Stimulated activated CD4-positive, alpha-beta T cell treated with anti-CD3 and anti-CD28 coated beads, TNF-alpha, amount 100 ng/mL, for 4 hours (primary cell): ENCODE results near the gene SCP2.

Experiments
- DNase-seq, 3 experiments: peaks; one replicate each; pipeline ENCODE4 v3.0.0-alpha.2; 2020; ENCODE audit warnings: low read depth in 3 of 3

The SCP2 gene

DNA sequence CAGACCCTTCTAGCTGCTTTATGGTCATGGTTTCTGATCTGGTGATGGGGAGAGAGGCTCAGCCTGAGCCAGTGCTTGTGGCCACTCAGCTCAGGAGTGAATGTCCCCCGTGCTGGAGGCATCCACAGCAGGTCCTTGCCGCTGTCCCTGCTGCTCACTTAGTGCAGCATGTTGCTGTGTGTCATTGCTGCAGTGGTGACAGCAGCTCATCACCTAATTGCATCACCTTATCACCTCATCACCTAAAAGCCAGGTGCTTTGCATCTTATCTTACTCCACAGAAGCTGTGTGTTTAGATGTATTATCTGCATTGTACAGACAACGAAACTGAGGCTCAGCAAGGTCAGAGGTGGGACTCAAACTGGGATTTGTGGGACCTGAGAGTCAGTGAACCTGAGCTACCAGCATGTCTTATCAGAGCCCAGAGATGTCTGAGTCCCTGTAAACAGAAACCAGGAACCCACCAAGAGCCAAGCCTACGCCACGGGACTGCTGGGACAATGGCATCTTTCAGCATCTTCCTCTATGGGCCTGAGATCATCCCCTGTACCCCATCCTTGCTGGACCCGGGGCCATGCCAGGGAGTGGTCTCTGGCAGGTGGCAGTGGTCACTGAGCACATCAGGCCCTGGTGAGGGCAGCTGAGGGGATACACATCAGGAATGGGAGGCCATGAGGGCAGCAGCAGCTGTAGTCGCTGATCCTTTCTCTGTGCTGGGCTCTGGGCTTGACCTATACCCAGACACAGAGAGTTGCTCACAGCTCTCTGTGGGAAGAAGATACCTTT, 141.4 kb downstream of the SCP2 start:
- no peak for DNase-seq

- DNase-seq, result no peak
Measured at GRCh38 chr1:53069265-53069662, 142.2 kb downstream of the SCP2 start.

DNA sequence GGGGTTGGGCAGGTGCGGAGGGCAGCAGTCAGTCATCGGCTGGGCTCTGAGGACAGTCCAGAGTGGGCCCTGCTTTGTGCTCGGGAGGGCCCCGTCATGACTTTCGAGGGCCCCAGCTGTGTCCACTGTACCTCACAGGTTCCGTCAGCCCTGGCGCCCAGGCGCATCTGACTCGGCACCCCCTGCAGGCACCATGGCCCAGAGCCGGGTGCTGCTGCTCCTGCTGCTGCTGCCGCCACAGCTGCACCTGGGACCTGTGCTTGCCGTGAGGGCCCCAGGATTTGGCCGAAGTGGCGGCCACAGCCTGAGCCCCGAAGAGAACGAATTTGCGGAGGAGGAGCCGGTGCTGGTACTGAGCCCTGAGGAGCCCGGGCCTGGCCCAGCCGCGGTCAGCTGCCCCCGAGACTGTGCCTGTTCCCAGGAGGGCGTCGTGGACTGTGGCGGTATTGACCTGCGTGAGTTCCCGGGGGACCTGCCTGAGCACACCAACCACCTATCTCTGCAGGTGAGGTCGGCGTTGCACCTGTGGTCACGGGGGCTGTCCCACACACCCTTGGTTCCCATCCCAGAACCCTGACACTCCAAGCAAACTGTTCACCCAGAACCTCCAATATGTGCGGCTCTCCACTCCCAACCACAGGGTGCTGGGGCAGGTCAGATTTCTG, 142.7 kb downstream of the SCP2 start:
- no peak for DNase-seq

DNA sequence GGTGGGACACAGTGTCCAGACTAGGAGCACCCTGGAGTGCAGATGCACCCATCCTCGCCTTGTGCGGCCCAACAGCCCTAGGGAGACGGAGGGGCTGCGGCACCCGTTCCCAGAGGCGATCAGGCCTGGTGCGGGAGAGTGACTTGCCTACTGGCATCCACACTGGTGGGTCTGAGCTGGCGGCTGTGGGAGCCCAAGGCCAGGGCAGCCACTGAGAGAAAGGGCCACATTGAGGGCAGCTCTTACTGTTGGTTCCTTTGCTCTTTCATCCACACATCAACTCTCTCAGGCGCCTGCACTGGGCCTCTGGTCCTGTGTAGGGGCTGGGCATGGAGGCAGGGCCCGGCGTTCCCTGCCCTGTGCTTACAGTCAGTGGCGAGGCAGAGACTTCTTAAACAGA, 143.5 kb downstream of the SCP2 start:
- DNase-seq, result no peak

DNA sequence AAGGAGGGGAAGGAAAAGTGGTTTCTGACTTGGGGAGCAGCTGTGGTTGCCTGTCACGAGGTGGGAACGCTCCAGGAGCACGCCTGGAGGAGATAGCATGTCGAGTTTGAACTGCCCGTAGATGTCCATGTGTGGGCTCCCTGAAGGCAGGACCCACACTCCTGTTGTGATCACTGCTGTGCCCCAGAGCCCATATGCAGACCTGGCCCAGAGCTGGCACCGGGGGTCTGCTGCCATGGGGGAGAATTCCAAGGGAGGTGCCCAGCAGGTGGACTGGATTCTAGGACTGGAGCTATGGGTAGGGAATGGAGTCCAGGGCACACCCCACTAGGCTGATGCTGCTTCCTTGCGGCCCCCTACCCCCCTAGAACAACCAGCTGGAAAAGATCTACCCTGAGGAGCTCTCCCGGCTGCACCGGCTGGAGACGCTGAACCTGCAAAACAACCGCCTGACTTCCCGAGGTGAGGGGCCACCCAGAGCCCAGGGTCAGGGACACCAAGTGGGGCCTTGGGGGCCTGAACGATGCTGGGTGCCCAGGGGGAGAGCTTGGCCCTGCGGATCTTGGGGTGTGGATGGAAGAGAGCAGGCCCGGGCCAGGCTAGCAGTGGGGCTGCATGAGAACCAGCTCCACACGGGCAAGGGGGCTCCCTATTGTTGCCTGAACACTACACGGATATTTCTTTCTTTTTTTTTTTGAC, 144.2 kb downstream of the SCP2 start:
- no peak for DNase-seq

GRCh38 chr1:53071915-53072314, 144.8 kb downstream of the SCP2 start:
- DNase-seq, result no peak

DNA sequence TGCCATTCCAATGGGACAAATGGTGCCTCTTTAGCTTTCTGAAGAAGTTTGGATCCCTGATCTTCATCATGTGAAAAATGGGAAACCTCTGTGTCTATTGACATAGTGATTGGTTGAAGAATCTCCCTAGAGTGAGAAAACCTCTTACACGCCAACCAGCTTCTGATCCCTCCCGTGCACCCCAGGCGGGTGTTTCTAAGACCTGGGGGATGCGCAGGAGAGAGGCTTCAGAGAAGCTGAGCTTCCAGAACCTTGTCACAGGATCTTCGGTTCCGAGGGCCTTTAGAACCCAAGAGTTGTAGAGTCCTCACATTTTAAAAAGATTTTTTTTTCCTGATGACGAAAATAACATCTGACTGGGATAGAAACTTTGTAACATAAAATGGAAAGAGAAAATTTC, 146.2 kb downstream of the SCP2 start:
- DNase-seq, result no peak

DNA sequence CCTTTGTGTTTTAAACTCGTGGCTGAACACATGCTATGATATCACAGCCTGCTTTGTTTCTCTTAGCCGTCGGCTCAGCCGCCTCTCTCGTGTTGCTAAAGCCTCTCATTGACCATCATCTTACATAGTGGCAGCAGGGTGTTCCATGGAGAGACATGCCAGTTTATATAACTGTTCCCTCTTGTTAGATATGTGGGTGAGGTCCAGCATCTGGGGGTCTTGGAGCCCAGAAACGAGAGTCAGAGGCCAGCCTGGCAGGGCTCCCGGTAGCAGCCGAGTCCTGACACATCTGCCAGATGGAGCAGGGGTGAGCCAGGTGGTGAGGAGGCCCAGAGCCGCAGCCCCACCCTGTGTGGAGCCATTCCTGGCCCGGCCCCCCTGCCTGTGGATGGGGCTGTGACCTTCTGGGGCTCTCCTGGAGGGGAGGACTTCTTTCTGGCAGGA, 146.8 kb downstream of the SCP2 start:
- DNase-seq, result no peak

- DNase-seq, result no peak
Measured at GRCh38 chr1:53074313-53075154, 147.5 kb downstream of the SCP2 start.

DNA sequence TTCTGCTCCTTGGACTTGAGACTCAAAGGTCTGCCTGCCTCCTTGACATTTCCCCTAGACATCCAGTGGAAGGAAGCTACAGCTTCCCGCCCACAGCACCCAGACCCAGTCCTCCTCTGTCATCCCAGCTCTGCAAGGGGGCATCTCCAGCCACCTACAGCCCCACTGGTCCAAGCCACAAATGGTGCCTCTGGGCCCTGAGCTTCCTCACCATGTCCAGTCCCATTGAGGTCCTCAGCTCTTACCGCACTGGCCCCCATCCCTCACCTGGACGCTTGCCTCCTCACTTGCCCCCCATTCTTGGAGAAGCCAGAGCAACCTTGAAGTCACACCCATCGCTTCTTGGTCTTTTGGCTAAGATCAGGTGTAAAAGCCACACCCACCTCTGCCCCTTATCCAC, 148.1 kb downstream of the SCP2 start:
- no peak for DNase-seq

DNA sequence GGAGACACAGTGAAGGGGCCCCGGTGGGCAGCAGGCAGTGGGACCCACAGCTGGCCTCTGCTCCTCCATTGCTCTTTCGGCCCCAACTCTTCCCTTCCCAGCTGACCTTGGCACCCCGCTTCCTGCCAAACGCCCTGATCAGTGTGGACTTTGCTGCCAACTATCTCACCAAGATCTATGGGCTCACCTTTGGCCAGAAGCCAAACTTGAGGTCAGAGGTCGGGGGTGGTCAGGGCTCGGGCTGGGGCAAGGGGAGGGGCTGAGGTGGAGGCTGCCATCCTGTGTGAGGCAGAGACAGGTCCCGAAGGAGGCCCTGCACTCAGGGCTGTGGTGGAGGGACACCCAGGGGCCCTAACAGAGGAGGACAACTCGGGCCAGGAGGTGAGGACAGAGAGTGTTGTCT, 148.7 kb downstream of the SCP2 start:
- DNase-seq, result no peak

- DNase-seq, result no peak
Measured at GRCh38 chr1:53076165-53076564, 149.1 kb downstream of the SCP2 start.

DNA sequence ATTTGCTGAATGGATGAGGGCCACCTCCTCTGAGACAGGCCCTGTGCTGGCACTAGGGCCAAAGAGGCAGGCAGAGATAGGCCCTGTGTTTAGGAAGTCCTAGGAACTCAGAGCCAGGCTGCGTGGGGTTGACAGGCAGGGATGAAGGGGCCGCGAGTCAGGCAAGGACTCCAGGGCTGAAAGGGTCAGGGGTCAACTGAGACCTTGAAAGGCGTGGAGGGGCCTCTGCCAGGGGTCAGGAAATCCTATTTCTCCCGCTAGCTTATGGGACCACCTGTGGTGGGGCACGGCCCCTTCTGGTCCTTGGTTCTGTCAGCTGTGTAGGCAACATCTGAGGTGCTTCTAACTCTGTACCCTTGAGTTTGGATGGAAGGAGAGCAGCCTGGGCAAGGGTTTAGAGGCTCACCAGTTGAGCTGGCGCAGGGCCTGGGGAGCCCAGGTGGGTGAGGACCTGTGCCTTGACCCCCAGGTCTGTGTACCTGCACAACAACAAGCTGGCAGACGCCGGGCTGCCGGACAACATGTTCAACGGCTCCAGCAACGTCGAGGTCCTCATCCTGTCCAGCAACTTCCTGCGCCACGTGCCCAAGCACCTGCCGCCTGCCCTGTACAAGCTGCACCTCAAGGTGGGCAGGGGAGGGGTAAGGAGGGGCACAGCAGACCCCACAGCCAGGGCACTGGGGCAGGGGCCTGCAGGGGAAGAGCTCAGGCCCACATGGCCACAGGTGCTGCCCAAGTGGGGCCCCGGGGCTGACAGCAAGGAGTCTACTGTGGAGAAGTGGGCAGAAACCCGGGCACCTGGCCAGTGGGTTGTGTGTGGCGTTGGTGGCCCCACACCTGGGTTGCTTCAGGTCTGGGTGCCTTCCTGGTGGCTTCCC, 149.9 kb downstream of the SCP2 start:
- DNase-seq, result no peak

GRCh38 chr1:53077599-53077965, 150.5 kb downstream of the SCP2 start:
- no peak for DNase-seq

DNA sequence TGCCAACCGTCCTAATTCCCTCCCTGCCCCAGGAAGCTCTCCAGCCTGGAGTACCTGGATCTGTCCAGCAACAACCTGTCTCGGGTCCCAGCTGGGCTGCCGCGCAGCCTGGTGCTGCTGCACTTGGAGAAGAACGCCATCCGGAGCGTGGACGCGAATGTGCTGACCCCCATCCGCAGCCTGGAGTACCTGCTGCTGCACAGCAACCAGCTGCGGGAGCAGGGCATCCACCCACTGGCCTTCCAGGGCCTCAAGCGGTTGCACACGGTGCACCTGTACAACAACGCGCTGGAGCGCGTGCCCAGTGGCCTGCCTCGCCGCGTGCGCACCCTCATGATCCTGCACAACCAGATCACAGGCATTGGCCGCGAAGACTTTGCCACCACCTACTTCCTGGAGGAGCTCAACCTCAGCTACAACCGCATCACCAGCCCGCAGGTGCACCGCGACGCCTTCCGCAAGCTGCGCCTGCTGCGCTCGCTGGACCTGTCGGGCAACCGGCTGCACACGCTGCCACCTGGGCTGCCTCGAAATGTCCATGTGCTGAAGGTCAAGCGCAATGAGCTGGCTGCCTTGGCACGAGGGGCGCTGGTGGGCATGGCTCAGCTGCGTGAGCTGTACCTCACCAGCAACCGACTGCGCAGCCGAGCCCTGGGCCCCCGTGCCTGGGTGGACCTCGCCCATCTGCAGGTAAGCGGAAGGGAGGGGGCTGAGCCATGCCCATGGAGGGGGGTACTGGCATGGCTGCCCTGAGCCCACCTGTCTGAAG, 151.4 kb downstream of the SCP2 start:
- DNase-seq, result no peak

DNA sequence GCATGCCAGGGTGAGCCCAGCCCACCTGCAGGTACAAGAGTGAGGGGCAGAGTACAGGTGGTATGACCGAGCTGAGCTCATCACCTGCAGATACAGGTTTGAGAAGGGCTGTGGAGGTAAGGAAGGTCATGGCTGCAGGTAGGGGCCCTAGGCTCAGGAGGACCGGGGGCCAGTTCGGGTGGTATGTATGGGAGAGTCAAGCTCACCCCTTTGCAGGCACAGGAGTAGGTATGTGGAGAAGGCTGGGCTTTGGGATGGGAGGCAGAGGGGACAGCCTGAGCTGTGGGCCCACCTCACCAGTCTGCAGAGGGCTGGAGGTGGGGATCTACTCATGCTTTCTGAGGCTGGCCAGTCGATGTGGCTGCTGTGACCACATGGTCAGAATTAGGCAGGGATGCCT, 152.2 kb downstream of the SCP2 start:
- DNase-seq, result no peak

DNA sequence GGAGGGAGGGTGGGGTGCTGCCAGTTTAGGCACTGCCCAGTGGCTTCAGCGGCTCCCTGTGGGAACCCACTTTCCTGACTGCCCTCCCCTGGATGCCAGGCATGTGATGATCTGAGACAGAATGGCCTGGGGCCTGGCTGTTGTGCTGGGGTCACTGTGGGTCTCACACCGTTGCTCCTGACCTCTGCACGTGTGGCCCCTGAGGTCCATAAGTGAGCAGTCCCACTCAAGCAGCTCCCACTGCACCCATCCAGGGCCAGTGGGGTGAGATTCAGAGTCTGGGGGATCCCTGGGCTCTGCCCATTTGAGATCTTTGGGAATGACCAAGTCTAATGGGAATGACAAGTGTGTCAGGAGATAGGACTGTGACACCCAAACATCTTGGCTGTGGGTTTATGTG, 153.0 kb downstream of the SCP2 start:
- no peak for DNase-seq

GRCh38 chr1:53080769-53081168, 153.7 kb downstream of the SCP2 start:
- DNase-seq, result no peak

DNA sequence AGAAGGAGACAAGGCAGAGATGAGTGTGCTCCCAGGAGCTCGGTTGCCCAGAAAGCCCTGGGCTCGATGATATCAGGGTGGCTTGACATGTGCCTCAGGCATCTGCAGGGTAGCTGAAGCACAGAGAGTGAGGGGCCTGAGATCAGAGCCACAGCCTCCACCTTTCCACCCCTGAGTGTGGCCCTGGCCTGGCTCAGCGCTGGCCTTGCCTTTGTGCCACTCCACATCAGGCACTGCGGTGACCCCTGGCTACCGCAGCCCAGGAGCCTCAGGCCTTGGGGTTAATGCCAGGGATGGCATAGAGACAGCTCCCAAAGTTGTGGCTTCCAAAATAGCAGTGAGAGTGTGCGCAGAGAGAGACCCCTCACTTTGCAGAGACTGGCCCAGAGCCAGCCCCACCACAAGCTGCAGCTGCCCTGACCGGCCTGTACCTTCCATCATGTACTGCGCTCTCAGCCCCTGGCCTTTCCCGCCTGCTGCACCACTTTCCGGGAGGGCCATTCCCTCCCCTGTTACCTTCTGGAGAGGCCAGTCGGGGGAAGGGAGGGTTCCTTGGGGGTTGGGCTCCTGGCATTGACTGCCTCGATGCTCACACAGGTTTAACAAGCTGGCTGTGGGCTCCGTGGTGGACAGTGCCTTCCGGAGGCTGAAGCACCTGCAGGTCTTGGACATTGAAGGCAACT, 154.4 kb downstream of the SCP2 start:
- no peak for DNase-seq
